ENCODE data around the gene PRKG1.

PRKG1 gene

GRCh38 chr10:52250510-52250909, 1176.2 kb downstream of the PRKG1 start:
- FAIRE-seq, result no peak

GRCh38 chr10:52252307-52252706, 1178.0 kb downstream of the PRKG1 start:
- no peak for FAIRE-seq

GRCh38 chr10:52256832-52257691, 1182.8 kb downstream of the PRKG1 start:
- FAIRE-seq, result no peak

- FAIRE-seq, result no peak
These were observed 1183.4 kb downstream of the PRKG1 start for GRCh38 chr10:52257692-52258075.

- FAIRE-seq, result no peak
These were observed 1184.6 kb downstream of the PRKG1 start for GRCh38 chr10:52258799-52259425.

GRCh38 chr10:52259426-52259812, 1185.1 kb downstream of the PRKG1 start:
- no peak for FAIRE-seq

- FAIRE-seq, result no peak
These were observed 1187.1 kb downstream of the PRKG1 start for GRCh38 chr10:52261362-52261761.

- FAIRE-seq, result no peak
These were observed 1191.0 kb downstream of the PRKG1 start for GRCh38 chr10:52265131-52265926.

GRCh38 chr10:52266858-52267257, 1192.6 kb downstream of the PRKG1 start:
- FAIRE-seq, result no peak

- no peak for FAIRE-seq
These were observed 1194.5 kb downstream of the PRKG1 start for GRCh38 chr10:52268790-52269189.

GRCh38 chr10:52269233-52269632, 1194.9 kb downstream of the PRKG1 start:
- no peak for FAIRE-seq

- FAIRE-seq, result no peak
These were observed 1201.9 kb downstream of the PRKG1 start for GRCh38 chr10:52276163-52276562.

GRCh38 chr10:52276986-52277385, 1202.7 kb downstream of the PRKG1 start:
- FAIRE-seq, result no peak

- FAIRE-seq, result no peak
These were observed 1205.3 kb downstream of the PRKG1 start for GRCh38 chr10:52279546-52279945.

GRCh38 chr10:52280051-52280450, 1205.8 kb downstream of the PRKG1 start:
- no peak for FAIRE-seq

- no peak for FAIRE-seq
These were observed 1208.9 kb downstream of the PRKG1 start for GRCh38 chr10:52283174-52283573.

- no peak for FAIRE-seq
These were observed 1210.2 kb downstream of the PRKG1 start for GRCh38 chr10:52284416-52285013.

- FAIRE-seq, result peak; percentile 83
These were observed 1213.6 kb downstream of the PRKG1 start for GRCh38 chr10:52287866-52288265.

- no peak for FAIRE-seq
These were observed 1223.5 kb downstream of the PRKG1 start for GRCh38 chr10:52297747-52298146.

- FAIRE-seq, result no peak
These were observed 1226.5 kb downstream of the PRKG1 start for GRCh38 chr10:52300599-52301277.

GRCh38 chr10:52308251-52309031, 1234.2 kb downstream of the PRKG1 start:
- FAIRE-seq, result no peak

- FAIRE-seq, result no peak
These were observed 1238.6 kb downstream of the PRKG1 start for GRCh38 chr10:52312942-52313255.

Data from colon (tissue), 2 donors.